Karpas-422 (cell line): ENCODE results near the gene UTF1. TPM values are rescaled to one million over a fixed set of nuclear protein-coding genes. Genes with fewer than 3 reads are reported as not detected.

Source experiments
- DNase-seq: peaks from one replicate; pipeline ENCODE4 v3.0.0-alpha.2; 2015
- H2AFZ ChIP-seq: fragments of 200-600 bp; sonication (generic); 2 replicates; pipeline ENCODE4 v1.6.1; 2014; ENCODE audit warnings: antibody characterized with exemption, low read length, mixed read lengths
- H3K27ac ChIP-seq: fragments of 200-600 bp; sonication (generic); 2 replicates; pipeline ENCODE4 v1.5.1; 2014; ENCODE audit warnings: mild to moderate bottlenecking, low read length, moderate library complexity
- H3K27me3 ChIP-seq: fragments of 200-600 bp; sonication (generic); 2 replicates; pipeline ENCODE4 v1.6.1; 2014; ENCODE audit warnings: low read length, mixed read lengths
- H3K36me3 ChIP-seq: fragments of 200-600 bp; sonication (generic); 2 replicates; pipeline ENCODE4 v1.6.1; 2014; ENCODE audit warnings: low read length, mixed read lengths; ENCODE audit not compliant: insufficient read depth
- H3K4me1 ChIP-seq: fragments of 200-600 bp; sonication (generic); 2 replicates; pipeline ENCODE4 v1.6.1; 2014; ENCODE audit warnings: mild to moderate bottlenecking, low read length, mixed read lengths
- H3K4me2 ChIP-seq: fragments of 200-600 bp; sonication (generic); 2 replicates; pipeline ENCODE4 v1.6.1; 2014; ENCODE audit warnings: low read length, low read depth, mild to moderate bottlenecking; ENCODE audit not compliant: poor library complexity, severe bottlenecking
- H3K4me3 ChIP-seq: fragments of 200-600 bp; sonication (generic); 2 replicates; pipeline ENCODE4 v1.5.1; 2014; ENCODE audit warnings: mild to moderate bottlenecking, antibody characterized with exemption, low read length, mixed read lengths
- H3K79me2 ChIP-seq: fragments of 200-600 bp; sonication (generic); 2 replicates; pipeline ENCODE4 v1.6.1; 2014; ENCODE audit warnings: mild to moderate bottlenecking, low read length, mixed read lengths
- H3K9ac ChIP-seq: fragments of 200-600 bp; sonication (generic); 2 replicates; pipeline ENCODE4 v1.6.0; 2014; ENCODE audit warnings: low read length
- H3K9me2 ChIP-seq: fragments of 200-600 bp; sonication (generic), shearing (Covaris generic); replicated peaks from 2 replicates; pipeline ENCODE4 v1.6.0; 2014; ENCODE audit warnings: mild to moderate bottlenecking, low read length, moderate library complexity; ENCODE audit not compliant: insufficient read depth
- H3K9me3 ChIP-seq: fragments of 300-700, 200-600 bp; sonication (generic); 2 replicates; pipeline ENCODE4 v1.6.1; 2014; ENCODE audit warnings: low read length, mixed read lengths
- H4K20me1 ChIP-seq: fragments of 200-600 bp; sonication (generic); 2 replicates; pipeline ENCODE4 v1.6.1; 2014; ENCODE audit warnings: mild to moderate bottlenecking, antibody characterized with exemption, low read length, low read depth; ENCODE audit not compliant: insufficient read depth
- total RNA-seq: library from RNA; depleted of rRNA; stranded (reverse); fragments of >200 nt; shearing (Covaris generic); gene quantifications from 2 replicates; pipeline ENCODE4 v1.2.3, GENCODE V29; 2014; ENCODE audit warnings: low replicate concordance

UTF1 gene
- total RNA-seq, 1 experiment from 2014 or later: not detected

GRCh38 chr10:133275684-133276092 lies 45.7 kb downstream of the UTF1 start:
- DNase-seq: peak; percentile 66
- Histone ChIP-seq H3K36me3 (no peaks in the 10 kb centered on the region), H3K27me3 (no peaks in the 10 kb centered on the region), H3K4me1 (peaks cover 16% of the 10 kb centered on the region), H3K9me3 (no peaks in the 10 kb centered on the region), H3K9ac (no peak overlapping the region), H3K4me3 (no peak overlapping the region), H4K20me1 (peaks cover 21% of the 10 kb centered on the region; the same call in 1 of the 2 replicates), H3K27ac (no peak overlapping the region), H3K9me2 (no peaks in the 10 kb centered on the region), H3K79me2 (no peaks in the 10 kb centered on the region), H2AFZ (no peak overlapping the region), H3K4me2 (no peak overlapping the region)

GRCh38 chr10:133276100-133276434 lies 46.0 kb downstream of the UTF1 start:
- Histone ChIP-seq H3K4me1 (peaks cover 16% of the 10 kb centered on the region), H3K9me3 (no peaks in the 10 kb centered on the region), H3K4me3 (no peak overlapping the region; the same call in 1 of the 2 replicates), H3K79me2 (no peaks in the 10 kb centered on the region), H3K27me3 (no peaks in the 10 kb centered on the region), H3K9me2 (no peaks in the 10 kb centered on the region), H3K9ac (no peak overlapping the region), H4K20me1 (peaks cover 21% of the 10 kb centered on the region; the same call in 1 of the 2 replicates), H3K27ac (no peak overlapping the region), H2AFZ (no peak overlapping the region), H3K4me2 (peak overlapping the region; percentile 47), H3K36me3 (no peaks in the 10 kb centered on the region)
- DNase-seq: no peak

- no peak within 1 kb of the TSS for H2AFZ ChIP-seq
- no peaks in the 10 kb centered on the region for H3K27me3 ChIP-seq
- H3K9ac ChIP-seq: 0 out of 2 replicates have a peak within 1 kb of the TSS, but pooled peaks have one; percentile 37
- H3K27ac ChIP-seq: no peak within 1 kb of the TSS
- H3K9me2 ChIP-seq: no peaks in the 10 kb centered on the region
- H3K4me3 ChIP-seq: no peak within 1 kb of the TSS; the same call in 1 of the 2 replicates
- peak within 1 kb of the TSS; percentile 47 for H3K4me2 ChIP-seq
- H3K36me3 ChIP-seq: no peaks in the 10 kb centered on the region
- H3K79me2 ChIP-seq: no peaks in the 10 kb centered on the region
- no peaks in the 10 kb centered on the region for H3K9me3 ChIP-seq
- peaks cover 16% of the 10 kb centered on the region for H3K4me1 ChIP-seq
- DNase-seq: peak; percentile 83
- H4K20me1 ChIP-seq: peaks cover 21% of the 10 kb centered on the region; the same call in 1 of the 2 replicates
These were observed 46.6 kb downstream of the UTF1 start, which contains the start of gene ADAM8 for GRCh38 chr10:133276435-133277201. Gene ADAM8 (minus strand): TSS chr10:133276868. CDS start chr10:133276817, 51 bp downstream.

GRCh38 chr10:133277277-133277992 lies 47.4 kb downstream of the UTF1 start:
- no peaks in the 10 kb centered on the region for H3K9me2 ChIP-seq
- no peaks in the 10 kb centered on the region for H3K79me2 ChIP-seq
- no peak overlapping the region for H3K4me3 ChIP-seq
- no peak for DNase-seq
- H3K4me1 ChIP-seq: peaks cover 16% of the 10 kb centered on the region
- no peak overlapping the region for H3K4me2 ChIP-seq
- H3K9ac ChIP-seq: no peak overlapping the region
- H3K27ac ChIP-seq: no peak overlapping the region
- no peak overlapping the region for H2AFZ ChIP-seq
- H3K9me3 ChIP-seq: no peaks in the 10 kb centered on the region
- H3K27me3 ChIP-seq: no peaks in the 10 kb centered on the region
- H3K36me3 ChIP-seq: no peaks in the 10 kb centered on the region
- H4K20me1 ChIP-seq: peaks cover 21% of the 10 kb centered on the region; the same call in 1 of the 2 replicates

GRCh38 chr10:133277993-133278576 lies 48.1 kb downstream of the UTF1 start:
- no peaks in the 10 kb centered on the region for H3K9me3 ChIP-seq
- H3K36me3 ChIP-seq: no peaks in the 10 kb centered on the region
- no peak for DNase-seq
- peaks cover 21% of the 10 kb centered on the region; the same call in 1 of the 2 replicates for H4K20me1 ChIP-seq
- no peaks in the 10 kb centered on the region for H3K79me2 ChIP-seq
- H3K4me3 ChIP-seq: no peak overlapping the region
- no peak overlapping the region for H2AFZ ChIP-seq
- no peak overlapping the region for H3K9ac ChIP-seq
- H3K4me1 ChIP-seq: peaks cover 16% of the 10 kb centered on the region
- H3K27me3 ChIP-seq: no peaks in the 10 kb centered on the region
- H3K4me2 ChIP-seq: no peak overlapping the region
- no peak overlapping the region for H3K27ac ChIP-seq
- no peaks in the 10 kb centered on the region for H3K9me2 ChIP-seq

- Histone ChIP-seq H3K4me2 (no peak overlapping the region), H3K9me2 (no peaks in the 10 kb centered on the region), H3K4me3 (no peak overlapping the region), H3K27ac (no peak overlapping the region), H3K4me1 (peaks cover 16% of the 10 kb centered on the region), H3K9ac (no peak overlapping the region), H3K79me2 (no peaks in the 10 kb centered on the region), H3K27me3 (no peaks in the 10 kb centered on the region), H2AFZ (no peak overlapping the region), H3K36me3 (no peaks in the 10 kb centered on the region), H3K9me3 (no peaks in the 10 kb centered on the region), H4K20me1 (peaks cover 21% of the 10 kb centered on the region; the same call in 1 of the 2 replicates)
- no peak for DNase-seq
These were observed 48.7 kb downstream of the UTF1 start for GRCh38 chr10:133278577-133279265.

- no peak for DNase-seq
- H3K27me3 ChIP-seq: no peaks in the 10 kb centered on the region
- no peaks in the 10 kb centered on the region for H3K36me3 ChIP-seq
- H3K4me3 ChIP-seq: no peak overlapping the region
- no peak overlapping the region for H3K27ac ChIP-seq
- H3K4me1 ChIP-seq: peaks cover 16% of the 10 kb centered on the region
- H3K9me3 ChIP-seq: no peaks in the 10 kb centered on the region
- H3K79me2 ChIP-seq: no peaks in the 10 kb centered on the region
- no peaks in the 10 kb centered on the region for H3K9me2 ChIP-seq
- no peak overlapping the region for H3K4me2 ChIP-seq
- peaks cover 21% of the 10 kb centered on the region; the same call in 1 of the 2 replicates for H4K20me1 ChIP-seq
- H2AFZ ChIP-seq: no peak overlapping the region
- no peak overlapping the region for H3K9ac ChIP-seq
These were observed 49.6 kb downstream of the UTF1 start for GRCh38 chr10:133279326-133280226.
